ENCODE results near the gene PMIS2.
"Not testable (repeated sequence)": the region's sequence is repeated elsewhere in the genome, so short reads cannot be mapped to it uniquely, and the experiment has no call there.

PMIS2 gene

DNA sequence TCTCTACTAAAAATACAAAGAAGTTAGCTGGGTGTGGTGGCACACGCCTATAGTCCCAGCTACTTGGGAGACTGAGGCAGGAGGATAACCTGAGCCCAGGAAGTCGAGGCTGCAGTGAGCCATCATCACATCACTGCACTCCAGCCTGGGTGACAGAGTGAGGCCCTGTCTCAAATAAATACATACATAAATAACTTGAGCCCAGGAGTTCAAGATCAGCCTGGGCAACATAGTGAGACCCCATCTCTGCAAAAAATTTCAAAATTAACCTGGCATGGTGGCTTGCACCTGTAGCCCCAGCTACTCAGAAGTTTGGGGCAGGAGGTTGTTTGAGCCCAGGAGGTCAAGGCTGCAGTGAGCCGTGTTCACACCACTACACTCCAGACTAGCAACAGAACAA lies 9.1 kb downstream of the PMIS2 start:
- DNase-seq = not testable (repeated sequence)

DNA sequence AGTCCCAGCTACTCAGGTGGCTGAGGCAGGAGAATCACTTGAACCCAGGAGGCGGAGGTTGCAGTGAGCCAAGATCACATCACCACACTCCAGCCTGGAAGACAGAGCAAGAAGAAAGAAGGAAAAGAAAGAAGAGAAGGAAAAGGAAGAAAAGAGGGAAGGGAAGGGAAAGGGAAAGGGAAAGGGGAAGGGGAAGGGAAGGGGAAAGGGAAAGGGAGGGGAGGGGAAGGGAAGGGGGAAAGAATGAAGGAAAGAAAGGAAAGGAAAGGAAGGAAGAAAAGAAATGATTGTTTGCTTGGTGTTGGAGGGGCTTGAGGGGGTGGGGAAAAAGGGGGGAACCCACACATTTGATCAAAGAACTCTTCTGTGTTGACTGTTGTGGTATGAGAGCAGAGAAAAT lies 10.0 kb downstream of the PMIS2 start:
- DNase-seq = no peak

DNA sequence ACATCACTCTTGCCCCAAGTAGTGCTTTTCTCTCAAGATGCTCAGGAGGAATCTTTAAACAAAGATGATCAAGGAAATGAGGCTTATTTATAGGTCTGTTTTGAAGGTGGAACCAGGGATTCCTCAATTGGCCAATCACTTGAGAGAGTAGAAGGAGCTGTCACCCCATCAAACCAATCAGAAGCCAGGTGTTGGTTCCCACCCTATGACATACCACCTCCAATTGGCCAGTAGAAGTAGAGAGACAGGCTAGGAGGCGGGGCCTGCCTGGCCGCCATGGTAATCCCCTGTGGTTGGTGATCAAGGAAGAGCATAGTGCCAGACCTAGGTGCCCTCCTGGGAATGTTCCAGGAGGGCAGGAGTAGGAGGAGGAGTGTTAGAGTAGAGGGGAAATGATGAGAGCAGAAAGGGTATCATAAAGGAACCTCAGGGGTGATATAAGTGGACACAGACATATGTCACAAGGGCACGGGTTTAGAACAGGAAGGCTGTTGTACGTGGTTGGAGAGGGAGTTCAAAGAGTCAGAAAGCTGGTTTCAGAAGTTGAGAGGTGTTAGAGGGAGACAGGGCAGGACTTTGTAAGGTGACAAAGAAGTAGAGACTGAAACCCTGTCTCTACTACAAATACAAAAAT lies 10.5 kb downstream of the PMIS2 start:
- DNase-seq = no peak

DNA sequence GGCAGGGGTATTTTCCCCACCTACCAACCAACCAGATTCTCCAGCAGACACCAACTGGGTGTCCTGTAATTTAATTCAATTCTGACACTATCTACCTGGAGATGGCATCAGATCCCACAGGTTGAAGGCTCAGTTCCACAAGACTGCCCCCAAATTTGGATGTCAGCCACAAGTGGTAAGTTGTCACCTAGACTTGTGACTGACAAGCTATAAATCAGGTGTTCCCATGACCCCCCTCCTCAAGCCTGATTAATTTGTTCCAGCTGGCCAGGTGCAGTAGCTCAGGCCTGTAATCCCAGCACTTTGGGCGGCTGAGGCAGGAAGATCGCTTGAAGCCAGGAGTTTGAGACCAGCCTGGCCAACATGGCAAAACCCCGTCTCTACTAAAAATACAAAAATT lies 16.0 kb downstream of the PMIS2 start:
- no peak for DNase-seq

DNA sequence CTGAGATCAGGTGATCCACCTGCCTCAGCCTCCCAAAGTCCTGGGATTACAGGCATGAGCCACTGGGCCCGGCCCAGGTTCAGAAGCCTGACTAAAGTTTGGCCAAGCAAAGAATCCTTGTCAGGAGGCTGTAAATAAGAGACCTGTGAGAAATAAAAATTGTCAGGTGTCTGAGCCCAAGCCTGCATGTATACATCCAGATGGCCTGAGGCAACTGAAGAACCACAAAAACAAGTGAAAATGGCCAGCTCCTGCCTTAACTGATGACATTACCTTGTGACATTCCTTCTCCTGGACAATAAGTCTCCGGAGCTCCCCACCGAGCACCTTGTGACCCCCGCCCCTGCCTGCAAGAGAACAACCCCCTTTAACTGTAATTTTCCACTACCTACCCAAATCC lies 18.5 kb downstream of the PMIS2 start:
- not testable (repeated sequence) for DNase-seq

DNA sequence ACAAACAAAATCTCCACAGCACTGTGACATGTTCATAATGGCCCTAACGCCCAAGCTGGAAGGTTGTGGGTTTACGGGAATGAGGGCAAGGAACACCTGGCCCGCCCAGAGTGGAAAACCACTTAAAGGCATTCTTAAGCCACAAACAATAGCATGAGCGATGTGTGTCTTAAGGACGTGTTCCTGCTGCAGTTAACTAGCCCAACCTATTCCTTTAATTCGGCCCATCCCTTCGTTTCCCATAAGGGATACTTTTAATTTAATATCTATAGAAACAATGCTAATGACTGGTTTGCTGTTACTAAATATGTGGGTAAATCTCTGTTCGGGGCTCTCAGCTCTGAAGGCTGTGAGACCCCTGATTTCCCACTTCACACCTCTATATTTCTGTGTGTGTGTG lies 21.2 kb downstream of the PMIS2 start:
- DNase-seq = not testable (repeated sequence)

DNA sequence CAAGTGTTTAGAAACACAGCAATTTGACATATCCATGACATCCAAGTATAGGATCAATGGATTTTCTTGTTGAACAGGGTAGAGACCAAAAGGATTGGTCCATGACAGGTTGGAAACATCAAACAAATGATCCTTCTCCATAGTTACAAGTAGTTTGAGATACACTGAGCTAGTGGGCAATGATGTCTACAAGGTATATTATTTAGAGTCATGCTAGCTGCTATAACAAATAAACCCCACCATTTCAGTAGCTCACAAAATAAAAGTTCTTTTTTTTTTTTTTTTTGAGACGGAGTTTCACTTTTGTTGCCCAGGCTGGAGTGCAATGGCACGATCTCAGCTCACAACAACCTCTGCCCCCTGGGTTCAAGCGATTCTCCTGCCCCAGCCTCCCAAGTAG lies 21.7 kb downstream of the PMIS2 start:
- DNase-seq = no peak

DNA sequence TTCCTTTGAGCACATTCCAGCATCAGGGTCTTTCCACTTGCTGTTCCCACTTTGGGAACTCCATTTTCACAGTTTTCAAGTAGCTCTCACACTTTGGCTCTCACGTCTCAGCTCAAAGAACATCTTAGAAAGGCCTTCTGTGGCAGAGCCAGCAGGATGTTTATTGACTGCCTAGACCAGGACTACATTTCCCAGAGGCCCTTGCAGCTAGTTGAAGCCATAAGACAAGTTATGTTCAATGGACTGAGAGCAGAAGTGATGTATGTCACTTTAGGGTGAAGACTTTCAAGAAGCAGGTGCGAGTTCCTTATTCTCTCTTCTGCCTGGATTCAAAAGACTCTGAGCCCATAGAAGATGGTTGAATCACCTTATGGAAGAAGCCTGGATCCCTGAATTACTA lies 22.3 kb downstream of the PMIS2 start:
- DNase-seq = no peak

DNA sequence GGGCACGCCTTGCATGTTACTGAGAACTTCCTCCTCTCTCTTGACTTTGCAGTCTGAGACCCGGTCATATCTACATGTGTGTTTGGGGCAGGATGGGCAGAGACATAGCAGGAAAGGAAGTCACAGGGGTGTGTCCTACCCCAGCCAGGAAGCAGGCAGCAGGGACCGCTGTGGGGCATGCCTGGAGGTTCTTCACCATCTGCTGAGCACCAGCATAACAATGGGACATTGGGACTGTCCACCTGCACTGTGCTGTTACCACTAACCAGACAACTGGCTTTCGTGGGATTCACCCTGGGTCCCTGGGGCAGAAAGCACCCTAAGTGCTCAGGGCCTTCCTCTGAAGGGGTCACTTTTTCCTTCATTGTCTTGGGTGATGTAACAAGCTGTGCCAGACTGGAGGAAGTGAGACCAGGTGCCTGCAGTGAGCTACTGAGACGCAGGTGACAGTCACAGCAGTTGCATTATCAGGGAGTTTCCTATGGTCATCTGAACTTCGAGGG lies 23.9 kb downstream of the PMIS2 start:
- no peak for DNase-seq

DNA sequence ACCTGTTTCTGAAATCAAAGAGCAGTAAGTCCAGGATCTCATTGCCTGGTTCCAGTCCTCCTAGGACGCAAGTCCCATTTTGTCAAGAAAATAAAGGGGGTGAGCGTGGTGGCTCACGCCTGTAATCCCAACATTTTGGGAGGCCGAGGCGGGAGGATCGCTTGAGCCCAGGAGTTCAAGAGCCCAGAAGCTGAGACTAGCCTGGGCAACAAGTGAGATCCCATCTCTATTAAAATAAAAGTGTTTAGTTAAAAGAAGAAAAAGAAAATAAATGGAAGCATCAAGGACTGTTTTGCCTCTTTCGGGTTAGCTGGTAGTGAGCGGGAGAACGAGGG lies 26.2 kb downstream of the PMIS2 start:
- no peak for DNase-seq

DNA sequence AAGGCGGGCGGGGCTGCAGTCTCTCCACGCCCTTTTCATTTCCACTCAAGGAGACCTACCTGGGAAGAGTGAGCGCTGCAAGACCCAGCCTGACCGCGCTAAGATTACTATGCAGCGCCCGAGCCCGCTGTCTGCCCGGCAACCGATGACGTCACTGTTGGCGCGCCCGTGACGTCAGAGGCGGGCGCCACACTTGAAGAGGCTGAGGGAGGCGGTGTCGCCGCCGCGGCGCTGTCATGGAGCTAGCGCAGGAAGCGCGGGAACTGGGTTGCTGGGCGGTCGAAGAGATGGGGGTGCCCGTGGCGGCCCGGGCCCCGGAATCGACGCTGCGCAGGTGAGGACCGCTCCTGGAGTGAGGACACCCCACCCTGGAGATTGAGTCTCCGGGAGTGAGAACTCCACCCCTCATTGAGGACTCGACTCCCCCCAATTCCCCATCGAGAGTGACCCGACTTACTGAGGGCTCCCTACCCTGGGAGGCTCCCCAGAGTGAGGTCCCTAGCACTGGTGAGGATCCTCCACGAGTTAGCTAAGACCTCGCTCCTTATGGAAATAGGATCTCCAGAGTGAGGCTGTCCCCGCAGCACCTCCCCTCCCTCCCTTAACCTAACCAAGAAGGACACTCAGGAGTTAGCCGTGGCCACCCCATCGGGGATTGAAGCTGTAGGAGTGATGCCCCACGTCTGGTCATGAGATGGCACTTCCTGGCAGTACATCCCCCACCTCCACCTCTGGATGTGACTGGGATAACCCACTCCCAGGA lies 26.8 kb downstream of the PMIS2 start, which contains the start of gene HAUS5:
Gene HAUS5, plus strand, starts transcription at position 177 of the 763 bp plus-strand sequence. Its CDS starts 60 bp downstream, at position 237.
- DNase-seq = peak; percentile 80 to 86

DNA sequence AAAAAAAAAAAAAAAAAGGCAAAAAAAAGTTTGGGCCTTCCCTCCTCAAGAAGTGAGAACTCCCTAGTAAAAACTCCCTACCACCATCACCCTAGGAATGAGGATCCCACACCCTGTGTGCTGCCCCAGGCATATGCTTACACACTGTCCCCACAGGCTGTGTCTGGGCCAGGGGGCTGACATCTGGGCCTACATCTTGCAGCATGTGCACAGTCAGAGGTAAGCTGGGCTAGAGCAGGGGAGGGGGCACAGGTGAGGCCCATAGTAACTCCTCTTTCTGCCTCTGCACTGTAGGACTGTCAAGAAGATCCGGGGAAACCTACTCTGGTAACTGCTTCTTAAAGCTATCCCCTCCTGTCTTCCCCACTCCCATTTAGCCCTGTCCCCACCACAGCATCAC lies 27.6 kb downstream of the PMIS2 start:
- DNase-seq = no peak

DNA sequence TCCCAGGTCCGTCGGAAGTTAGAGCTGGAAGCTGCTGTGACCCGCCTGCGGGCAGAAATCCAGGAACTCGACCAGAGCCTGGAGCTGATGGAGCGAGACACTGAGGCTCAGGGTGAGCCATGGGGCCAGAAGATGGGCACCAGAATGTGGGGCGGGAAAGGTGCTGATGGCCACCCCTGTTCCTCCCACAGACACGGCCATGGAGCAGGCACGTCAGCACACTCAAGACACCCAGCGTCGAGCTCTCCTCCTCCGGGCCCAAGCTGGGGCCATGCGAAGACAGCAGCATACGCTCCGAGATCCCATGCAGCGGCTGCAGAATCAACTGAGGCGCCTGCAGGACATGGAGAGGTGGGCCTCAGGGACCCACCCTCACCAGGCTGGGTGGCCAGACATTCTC lies 29.1 kb downstream of the PMIS2 start:
- no peak for DNase-seq

DNA sequence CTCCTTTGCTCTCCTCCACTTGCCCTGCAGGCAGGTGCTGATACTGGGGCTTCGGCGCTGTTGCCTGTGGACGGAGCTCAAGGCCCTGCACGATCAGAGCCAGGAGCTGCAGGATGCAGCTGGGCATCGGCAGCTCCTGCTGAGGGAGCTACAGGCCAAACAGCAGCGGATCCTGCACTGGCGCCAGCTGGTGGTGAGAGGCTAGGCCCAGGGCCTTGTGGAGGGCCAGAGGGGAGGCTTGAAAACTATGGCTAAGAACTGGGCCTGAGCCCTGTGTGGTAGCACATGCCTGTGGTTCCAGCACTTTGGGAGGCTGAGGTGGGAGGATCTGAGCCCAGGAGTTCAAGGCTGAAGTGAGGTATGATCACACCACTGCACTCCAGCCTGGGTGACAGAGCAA lies 32.9 kb downstream of the PMIS2 start:
- no peak for DNase-seq

DNA sequence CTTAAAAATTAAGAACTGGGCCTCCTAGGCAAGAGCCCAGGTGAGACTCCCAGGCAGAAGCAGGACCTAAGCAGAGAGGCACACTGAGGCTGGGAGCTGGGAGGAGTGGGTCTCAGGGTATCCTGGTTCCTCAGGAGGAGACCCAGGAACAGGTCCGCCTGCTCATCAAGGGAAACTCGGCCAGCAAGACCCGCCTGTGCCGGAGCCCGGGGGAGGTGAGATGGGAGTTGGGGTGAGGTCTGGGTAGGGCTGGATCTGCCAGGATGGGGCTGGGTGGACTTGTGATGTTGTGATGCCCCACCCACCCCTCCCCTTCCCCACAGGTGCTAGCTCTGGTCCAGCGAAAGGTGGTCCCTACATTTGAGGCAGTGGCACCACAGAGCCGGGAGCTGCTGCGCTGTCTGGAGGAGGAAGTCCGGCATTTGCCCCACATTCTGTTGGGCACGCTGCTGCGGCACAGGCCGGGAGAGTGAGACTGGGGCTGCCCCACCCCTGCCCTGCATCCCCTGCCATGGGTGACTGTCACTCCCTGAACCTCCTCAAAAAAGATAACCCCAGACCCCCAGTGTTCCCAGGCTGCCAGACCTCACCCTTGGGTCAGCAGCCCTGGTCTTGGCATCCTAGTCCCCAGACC lies 33.4 kb downstream of the PMIS2 start:
- DNase-seq = no peak

DNA sequence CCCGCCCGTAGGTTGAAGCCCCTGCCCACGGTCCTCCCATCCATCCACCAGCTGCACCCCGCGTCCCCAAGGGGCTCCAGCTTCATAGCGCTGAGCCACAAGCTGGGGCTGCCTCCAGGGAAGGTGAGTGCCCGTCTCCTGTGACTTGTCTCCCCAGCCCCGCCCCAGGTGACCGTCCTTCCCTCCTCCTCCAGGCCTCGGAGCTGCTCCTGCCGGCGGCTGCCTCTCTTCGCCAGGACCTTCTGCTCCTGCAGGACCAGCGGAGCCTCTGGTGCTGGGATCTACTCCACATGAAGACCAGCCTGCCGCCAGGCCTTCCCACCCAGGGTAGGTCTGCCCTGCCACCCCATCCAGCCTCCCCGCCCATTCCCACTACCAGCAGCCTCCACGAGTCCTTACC lies 34.0 kb downstream of the PMIS2 start:
- no peak for DNase-seq

DNA sequence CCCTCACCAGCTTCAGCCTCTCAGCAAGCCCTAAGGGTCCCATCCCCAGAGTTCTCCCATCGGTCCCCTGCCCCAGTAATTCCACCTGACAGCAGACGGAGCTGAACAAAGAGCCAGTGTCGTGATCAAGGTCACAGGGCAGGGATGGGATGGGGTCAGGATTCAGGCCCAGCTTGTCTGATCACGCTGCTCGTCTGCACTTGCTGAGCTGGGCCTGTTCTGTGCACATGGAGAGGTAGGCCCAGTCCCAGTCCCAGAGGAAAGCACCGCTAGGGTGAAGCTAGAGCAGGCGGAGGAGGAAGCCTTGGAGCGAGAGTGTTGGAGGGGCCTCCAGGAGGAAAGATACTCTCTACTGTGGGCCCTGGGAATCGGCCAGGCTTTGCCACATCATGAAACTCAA lies 35.7 kb downstream of the PMIS2 start:
- DNase-seq = no peak

DNA sequence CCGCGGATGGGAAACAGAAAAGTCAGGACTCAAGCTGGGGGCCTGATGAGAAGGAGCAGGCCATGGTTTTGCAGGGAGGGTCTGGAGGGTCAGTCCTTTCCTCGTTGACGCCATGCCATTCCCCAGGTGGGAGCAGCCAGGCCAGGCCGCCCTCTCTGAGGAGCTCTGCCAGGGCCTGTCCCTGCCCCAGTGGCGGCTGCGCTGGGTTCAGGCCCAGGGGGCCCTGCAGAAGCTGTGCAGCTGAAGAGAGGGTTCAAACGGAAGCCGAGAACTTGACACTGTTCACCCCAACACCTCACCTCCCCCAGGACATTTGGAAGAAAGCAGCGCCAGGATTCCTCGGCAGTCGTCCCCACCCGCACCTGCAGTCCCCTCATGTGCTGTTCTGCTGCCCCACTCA lies 36.8 kb downstream of the PMIS2 start:
- DNase-seq = no peak

DNA sequence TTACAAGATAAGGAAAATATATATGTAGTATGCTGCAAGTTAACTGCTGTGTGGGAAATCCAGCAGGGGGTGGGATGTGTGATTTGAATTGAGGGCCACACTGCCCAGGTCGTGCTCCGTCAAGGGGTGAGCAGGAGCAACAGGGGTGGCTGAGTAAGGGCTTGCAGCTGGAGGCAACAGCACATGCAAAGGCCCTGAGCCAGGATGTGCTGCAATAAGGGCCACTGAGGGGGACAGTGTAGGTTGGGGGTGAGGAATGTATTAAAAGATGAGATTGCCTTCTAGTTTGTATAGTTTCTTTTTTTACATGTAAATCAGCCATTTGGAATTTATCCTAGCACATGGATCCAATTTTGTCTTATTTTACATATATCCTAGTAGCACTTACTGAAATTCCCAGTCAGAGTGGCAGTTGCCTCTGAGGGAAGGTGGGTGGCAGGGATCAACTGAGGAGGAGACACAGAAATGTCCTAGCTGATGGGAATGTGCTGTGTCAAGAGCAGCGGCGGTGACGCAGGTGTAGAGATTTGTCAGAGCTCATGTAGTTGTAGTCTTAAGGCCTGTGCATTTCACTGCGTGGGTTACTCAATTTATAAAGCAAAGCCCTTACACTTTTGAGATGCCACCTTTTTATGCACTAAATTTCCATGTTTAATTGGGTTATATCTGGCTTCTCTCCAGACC lies 37.5 kb downstream of the PMIS2 start:
- DNase-seq = no peak

DNA sequence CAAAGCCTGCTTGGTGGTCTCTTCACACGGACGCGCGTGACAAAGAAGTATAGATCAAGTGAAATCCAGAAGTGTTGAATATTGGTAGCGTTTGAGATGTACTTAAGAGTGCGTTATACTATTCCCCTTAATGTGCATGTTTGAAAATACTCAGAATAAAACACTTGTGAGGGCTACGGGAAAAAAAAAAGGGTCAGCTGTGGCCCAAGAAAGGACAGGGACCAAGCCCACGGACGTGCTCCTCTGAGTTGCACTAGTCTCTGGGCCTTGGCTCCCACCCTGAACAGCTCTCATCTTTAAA lies 42.2 kb downstream of the PMIS2 start:
- DNase-seq = no peak

DNA sequence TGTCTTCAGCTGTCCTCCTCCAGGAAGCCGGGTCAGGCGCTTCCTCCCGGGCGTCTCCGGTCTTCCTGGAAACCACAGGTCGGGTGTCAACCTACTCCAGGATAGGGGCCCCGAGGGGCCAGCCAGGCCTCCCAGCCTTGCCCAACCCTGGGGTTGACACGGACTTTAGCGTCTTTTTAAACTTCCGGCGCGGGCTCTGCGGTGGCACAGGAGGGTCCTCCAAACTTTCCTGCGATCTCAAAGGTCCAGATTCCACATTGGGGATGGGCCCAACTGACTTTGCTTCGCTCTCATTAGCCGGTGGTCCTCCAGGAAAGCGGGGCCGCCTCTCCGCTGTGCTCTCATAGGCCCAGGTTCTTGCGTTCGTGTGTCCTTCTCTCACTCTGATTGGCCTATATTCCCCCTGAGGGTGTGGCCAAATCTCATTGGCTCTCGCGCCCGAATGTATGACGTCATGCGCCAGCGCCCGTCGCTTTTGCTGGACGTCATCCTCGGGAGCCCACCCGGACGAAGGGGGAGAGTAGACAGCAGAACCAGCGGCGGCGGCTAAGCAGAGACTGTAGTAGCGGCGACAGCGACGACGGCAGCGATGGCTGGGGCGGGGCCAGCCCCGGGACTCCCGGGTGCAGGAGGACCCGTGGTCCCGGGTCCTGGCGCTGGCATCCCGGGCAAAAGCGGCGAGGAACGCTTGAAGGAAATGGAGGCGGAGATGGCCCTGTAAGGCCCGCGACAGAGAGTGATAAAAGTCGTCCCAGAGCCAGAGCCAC lies 42.8 kb downstream of the PMIS2 start, which contains the start of gene RBM42:
Gene RBM42, plus strand, starts transcription at position 472 of the 767 bp plus-strand sequence. Its CDS starts 118 bp downstream, at position 590.
- peak; percentile 98 for DNase-seq

DNA sequence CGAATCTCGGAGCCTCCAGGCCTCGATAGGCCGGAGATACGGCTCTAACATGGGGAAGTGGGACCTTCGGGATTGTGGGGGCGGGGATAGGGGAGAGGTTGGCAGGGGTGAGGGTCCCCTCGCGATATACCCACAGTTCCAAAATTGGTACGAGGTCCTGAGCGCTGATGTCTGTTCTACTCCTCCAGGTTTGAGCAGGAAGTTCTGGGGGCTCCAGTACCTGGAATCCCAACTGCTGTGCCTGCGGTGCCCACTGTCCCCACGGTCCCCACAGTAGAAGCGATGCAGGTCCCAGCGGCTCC lies 43.3 kb downstream of the PMIS2 start:
- DNase-seq = no peak
